Activated B cell treated with CpG ODN at 0.5 μM for 24 hours (primary cell): ENCODE results near the gene TAF7L. TPM values are rescaled to one million over a fixed set of nuclear protein-coding genes. Genes with fewer than 3 reads are reported as not detected.

Experiments
- ATAC-seq: fragments of 200-7000 bp; cut with Tn5 transposase; one replicate; pipeline ENCODE4 v1.10.0; 2021; ENCODE audit warnings: low read depth, mild to moderate bottlenecking, moderate library complexity
- CTCF ChIA-PET: fragments of 350-600 bp; sonication (Branson Sonifier 250); formaldehyde crosslinking; loops from one replicate; lab custom pipeline; 2021; ENCODE audit warnings: antibody characterized with exemption; lab: Charles Lee
- POLR2A ChIA-PET: fragments of 350-600 bp; sonication (Branson Sonifier 250); formaldehyde crosslinking; loops from one replicate; lab custom pipeline; 2021; ENCODE audit warnings: antibody characterized with exemption; lab: Charles Lee
- DNase-seq: peaks from one replicate; pipeline ENCODE4 v3.0.0; 2022
- H3K27ac Mint-ChIP-seq: one replicate; pipeline ENCODE4 v1.8.0; 2020; ENCODE audit warnings: mixed read lengths
- H3K27me3 Mint-ChIP-seq: one replicate; pipeline ENCODE4 v1.8.0; 2021; ENCODE audit warnings: mixed read lengths
- H3K36me3 Mint-ChIP-seq: one replicate; pipeline ENCODE4 v1.8.0; 2021; ENCODE audit warnings: low read depth, mixed read lengths
- H3K4me1 Mint-ChIP-seq: one replicate; pipeline ENCODE4 v1.8.0; 2021; ENCODE audit warnings: mixed read lengths
- H3K4me3 Mint-ChIP-seq: one replicate; pipeline ENCODE4 v1.8.0; 2020; ENCODE audit warnings: mild to moderate bottlenecking, mixed read lengths
- H3K9me3 Mint-ChIP-seq: one replicate; pipeline ENCODE4 v1.8.0; 2020; ENCODE audit warnings: mixed read lengths
- CTCF ChIP-seq: fragments of 200-600 bp; IDR thresholded peaks from one replicate; pipeline ENCODE4 v1.8.0; 2022; ENCODE audit warnings: antibody characterized with exemption, mild to moderate bottlenecking
- intact Hi-C: fragments of 100-400 bp; cut with micrococcal nuclease; formaldehyde crosslinking; loops from one replicate; pipeline ENCODE4 v1.15.1; 2024
- total RNA-seq: library from RNA; stranded (reverse); gene quantifications from 2 replicates; pipeline ENCODE4 v1.2.3, GENCODE V29; 2022

TAF7L gene
- total RNA-seq, 1 donor from 2014 or later = not detected

- no peaks in the 10 kb centered on the region for H3K27me3 Mint-ChIP-seq
- no peak for DNase-seq
- intact Hi-C loops = no loop called here
- H3K27ac Mint-ChIP-seq = no peak overlapping the region
- no peak overlapping the region for H3K4me3 Mint-ChIP-seq
- CTCF ChIA-PET = no interaction called here
- H3K9me3 Mint-ChIP-seq = no peaks in the 10 kb centered on the region
- no peak for ATAC-seq
- TF ChIP-seq CTCF = no peak
- H3K4me1 Mint-ChIP-seq = no peaks in the 10 kb centered on the region
- H3K36me3 Mint-ChIP-seq = no peaks in the 10 kb centered on the region
- POLR2A ChIA-PET = no interaction called here
Observed at GRCh38 chrX:101262590-101262989, 28.5 kb downstream of the TAF7L start.

- no peaks in the 10 kb centered on the region for H3K4me1 Mint-ChIP-seq
- DNase-seq (no peak), ATAC-seq (no peak)
- H3K4me3 Mint-ChIP-seq = no peak overlapping the region
- H3K36me3 Mint-ChIP-seq = no peaks in the 10 kb centered on the region
- no peak for TF ChIP-seq CTCF
- POLR2A ChIA-PET = no interaction called here
- H3K27me3 Mint-ChIP-seq = no peaks in the 10 kb centered on the region
- H3K27ac Mint-ChIP-seq = no peak overlapping the region
- CTCF ChIA-PET = no interaction called here
- intact Hi-C loops = no loop called here
- H3K9me3 Mint-ChIP-seq = no peaks in the 10 kb centered on the region
Observed at GRCh38 chrX:101260435-101260834, 30.7 kb downstream of the TAF7L start.

- no peaks in the 10 kb centered on the region for H3K4me1 Mint-ChIP-seq
- ChIA-PET POLR2A (no interaction called here), CTCF (no interaction called here)
- no peak for TF ChIP-seq CTCF
- intact Hi-C loops = no loop called here
- no peaks in the 10 kb centered on the region for H3K36me3 Mint-ChIP-seq
- H3K27ac Mint-ChIP-seq = no peak overlapping the region
- no peaks in the 10 kb centered on the region for H3K9me3 Mint-ChIP-seq
- H3K4me3 Mint-ChIP-seq = no peak overlapping the region
- ATAC-seq (no peak), DNase-seq (no peak)
- no peaks in the 10 kb centered on the region for H3K27me3 Mint-ChIP-seq
Observed at GRCh38 chrX:101258259-101258581, 32.9 kb downstream of the TAF7L start.

- Mint-ChIP-seq H3K9me3 (no peaks in the 10 kb centered on the region), H3K4me3 (no peak overlapping the region), H3K27ac (no peak overlapping the region), H3K27me3 (no peaks in the 10 kb centered on the region), H3K4me1 (no peaks in the 10 kb centered on the region), H3K36me3 (no peaks in the 10 kb centered on the region)
- intact Hi-C loops = no loop called here
- DNase-seq (no peak), ATAC-seq (no peak)
- ChIA-PET CTCF (no interaction called here), POLR2A (no interaction called here)
- TF ChIP-seq CTCF = no peak
Observed at GRCh38 chrX:101257448-101258258, 33.5 kb downstream of the TAF7L start.

GRCh38 chrX:101252634-101253033 is 38.5 kb downstream of the TAF7L start:
- Mint-ChIP-seq H3K27ac (no peak overlapping the region), H3K27me3 (no peaks in the 10 kb centered on the region), H3K4me3 (no peak overlapping the region), H3K9me3 (no peaks in the 10 kb centered on the region), H3K4me1 (no peaks in the 10 kb centered on the region), H3K36me3 (no peaks in the 10 kb centered on the region)
- DNase-seq (no peak), ATAC-seq (no peak)
- intact Hi-C loops = no loop called here
- no peak for TF ChIP-seq CTCF
- CTCF ChIA-PET = no interaction called here
- POLR2A ChIA-PET = no interaction called here
